Thyroid gland (tissue), 4 donors: Measurements from ENCODE around the gene GPBP1.

Source experiments
- POLR2A ChIP-seq, 2 donors: fragments of 450-650 bp; IDR thresholded peaks; one replicate each; pipeline ENCODE4 v1.6.1; 2017; ENCODE audit warnings: antibody characterized with exemption in 2 of 2, mild to moderate bottlenecking in 2 of 2, moderate library complexity in 1 of 2
- TF ChIP-seq, protein P1 (sequence below), 6 experiments: fragments of 200-600 bp in 3 of 6; fragments of 450-650 bp in 3 of 6; sonication (generic) in 3 of 6; IDR thresholded peaks; one replicate each; pipeline ENCODE4 v1.5.1; 2016 to 2019; ENCODE audit warnings: antibody characterized with exemption in 6 of 6, mild to moderate bottlenecking in 2 of 6, inconsistent platforms in 1 of 6, moderate library complexity in 1 of 6

DNA sequence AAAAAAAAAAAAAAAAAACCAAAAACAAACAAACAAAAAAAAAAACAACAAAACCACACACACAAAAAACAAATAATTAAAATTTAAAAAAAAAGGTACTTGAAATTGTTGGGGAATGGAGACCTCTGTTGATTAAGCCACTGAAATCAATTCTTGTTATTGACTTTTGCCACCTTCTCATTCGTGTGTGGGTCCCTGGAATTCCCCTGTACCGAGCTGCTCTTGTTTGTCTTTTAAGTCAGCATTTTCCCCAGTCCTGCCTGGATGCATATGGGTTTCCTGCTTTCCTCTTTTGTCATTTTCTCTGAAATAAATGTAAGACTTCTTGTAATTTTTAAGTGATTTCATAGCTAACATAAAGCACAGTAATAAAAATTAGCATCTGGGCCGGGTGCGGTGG, 45.5 kb downstream of the GPBP1 start:
- TF ChIP-seq, protein P1, sequence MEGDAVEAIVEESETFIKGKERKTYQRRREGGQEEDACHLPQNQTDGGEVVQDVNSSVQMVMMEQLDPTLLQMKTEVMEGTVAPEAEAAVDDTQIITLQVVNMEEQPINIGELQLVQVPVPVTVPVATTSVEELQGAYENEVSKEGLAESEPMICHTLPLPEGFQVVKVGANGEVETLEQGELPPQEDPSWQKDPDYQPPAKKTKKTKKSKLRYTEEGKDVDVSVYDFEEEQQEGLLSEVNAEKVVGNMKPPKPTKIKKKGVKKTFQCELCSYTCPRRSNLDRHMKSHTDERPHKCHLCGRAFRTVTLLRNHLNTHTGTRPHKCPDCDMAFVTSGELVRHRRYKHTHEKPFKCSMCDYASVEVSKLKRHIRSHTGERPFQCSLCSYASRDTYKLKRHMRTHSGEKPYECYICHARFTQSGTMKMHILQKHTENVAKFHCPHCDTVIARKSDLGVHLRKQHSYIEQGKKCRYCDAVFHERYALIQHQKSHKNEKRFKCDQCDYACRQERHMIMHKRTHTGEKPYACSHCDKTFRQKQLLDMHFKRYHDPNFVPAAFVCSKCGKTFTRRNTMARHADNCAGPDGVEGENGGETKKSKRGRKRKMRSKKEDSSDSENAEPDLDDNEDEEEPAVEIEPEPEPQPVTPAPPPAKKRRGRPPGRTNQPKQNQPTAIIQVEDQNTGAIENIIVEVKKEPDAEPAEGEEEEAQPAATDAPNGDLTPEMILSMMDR (IDR thresholded peaks at IDR 0.05), result no peak
- no peak for TF ChIP-seq POLR2A (IDR thresholded peaks at IDR 0.05)
